ENCODE results near the gene EFEMP2.

- TF ChIP-seq CTCF (IDR thresholded peaks at IDR 0.05) (no peak), ZFX (IDR thresholded peaks at IDR 0.05; ENCODE audit: borderline replicate concordance) (no peak)
Observed at GRCh38 chr11:65859095-65859811, 13.3 kb downstream of the EFEMP2 start.

All from 22Rv1 (cell line).